SHP77 (cell line): ENCODE measurements around the gene TNFRSF21.
A peak's percentile ranks its signal among the peaks of the same experiment; 100 is the strongest.
"Not testable (repeated sequence)": the region's sequence is repeated elsewhere in the genome, so short reads cannot be mapped to it uniquely, and the experiment has no call there.

ENCODE experiments used
- DNase-seq, 2 experiments: peaks; one replicate each; lab custom pipeline; 2025; lab: John Stamatoyannopoulos, UW

Gene TNFRSF21

GRCh38 chr6:47252633-47253032 is 57.1 kb downstream of the TNFRSF21 start:
- DNase-seq = no peak

- no peak for DNase-seq
Measured at GRCh38 chr6:47251396-47251795, 58.3 kb downstream of the TNFRSF21 start.

- no peak for DNase-seq
Measured at GRCh38 chr6:47250302-47250701, 59.4 kb downstream of the TNFRSF21 start.

- DNase-seq = no peak
Measured at GRCh38 chr6:47248446-47248845, 61.3 kb downstream of the TNFRSF21 start.

GRCh38 chr6:47247227-47247797 is 62.4 kb downstream of the TNFRSF21 start:
- peak; percentile 64 to 68 for DNase-seq

- no peak for DNase-seq
Measured at GRCh38 chr6:47246551-47246950, 63.2 kb downstream of the TNFRSF21 start.

GRCh38 chr6:47245745-47246371 is 63.8 kb downstream of the TNFRSF21 start:
- no peak for DNase-seq

- DNase-seq = peak; percentile 71 to 85
Measured at GRCh38 chr6:47242483-47243386, 67.0 kb downstream of the TNFRSF21 start.

GRCh38 chr6:47241742-47242482 is 67.8 kb downstream of the TNFRSF21 start:
- no peak for DNase-seq

- DNase-seq = no peak
Measured at GRCh38 chr6:47240277-47240890, 69.3 kb downstream of the TNFRSF21 start.

GRCh38 chr6:47239546-47239945 is 70.2 kb downstream of the TNFRSF21 start:
- DNase-seq = no peak

GRCh38 chr6:47238456-47238995 is 71.2 kb downstream of the TNFRSF21 start:
- DNase-seq = no peak

GRCh38 chr6:47237196-47237595 is 72.5 kb downstream of the TNFRSF21 start:
- DNase-seq = no peak

GRCh38 chr6:47235964-47236760 is 73.5 kb downstream of the TNFRSF21 start:
- DNase-seq = peak; percentile 76 to 77

- DNase-seq = no peak
Measured at GRCh38 chr6:47235421-47235820, 74.3 kb downstream of the TNFRSF21 start.

- no peak for DNase-seq
Measured at GRCh38 chr6:47234266-47234933, 75.3 kb downstream of the TNFRSF21 start.

GRCh38 chr6:47231151-47231550 is 78.6 kb downstream of the TNFRSF21 start:
- no peak for DNase-seq

GRCh38 chr6:47230579-47230978 is 79.1 kb downstream of the TNFRSF21 start:
- no peak for DNase-seq

GRCh38 chr6:47229255-47229654 is 80.5 kb downstream of the TNFRSF21 start:
- no peak for DNase-seq

GRCh38 chr6:47228093-47228492 is 81.6 kb downstream of the TNFRSF21 start:
- not testable (repeated sequence) for DNase-seq
